ENCODE measurements around the gene EFCAB8. TPM values are rescaled to one million over a fixed set of nuclear protein-coding genes. Genes with fewer than 3 reads are reported as not detected.
A peak's percentile ranks its signal among the peaks of the same experiment; 100 is the strongest.
"Not testable (repeated sequence)": the region's sequence is repeated elsewhere in the genome, so short reads cannot be mapped to it uniquely, and the experiment has no call there.

The EFCAB8 gene
- total RNA-seq, 1 donor = 1.3 TPM

DNA sequence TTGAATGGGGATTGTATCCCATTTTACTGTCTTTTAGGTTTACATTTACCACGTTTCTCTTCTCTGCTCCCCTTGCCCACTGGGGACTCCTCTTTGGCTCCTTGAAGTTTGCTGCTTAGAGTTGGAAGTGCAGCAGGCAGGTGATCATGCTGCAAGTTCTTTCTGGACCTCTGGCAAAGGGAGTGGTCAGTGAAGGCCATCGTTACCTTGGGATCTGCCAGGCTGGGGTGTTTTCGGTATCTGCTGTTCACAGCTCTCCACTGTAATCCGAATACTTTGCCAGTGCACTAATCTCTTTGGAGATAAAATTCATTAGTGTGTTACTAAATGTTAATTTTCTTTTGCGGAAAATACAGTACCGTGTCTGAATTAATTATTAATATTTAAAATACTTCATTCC is 9.1 kb upstream of the EFCAB8 start:
- no peak for DNase-seq (ENCODE audit: low read depth)
- H3K4me3 ChIP-seq (ENCODE audit: low read depth, low read length) = no peak overlapping the region
- TF ChIP-seq, protein P1, sequence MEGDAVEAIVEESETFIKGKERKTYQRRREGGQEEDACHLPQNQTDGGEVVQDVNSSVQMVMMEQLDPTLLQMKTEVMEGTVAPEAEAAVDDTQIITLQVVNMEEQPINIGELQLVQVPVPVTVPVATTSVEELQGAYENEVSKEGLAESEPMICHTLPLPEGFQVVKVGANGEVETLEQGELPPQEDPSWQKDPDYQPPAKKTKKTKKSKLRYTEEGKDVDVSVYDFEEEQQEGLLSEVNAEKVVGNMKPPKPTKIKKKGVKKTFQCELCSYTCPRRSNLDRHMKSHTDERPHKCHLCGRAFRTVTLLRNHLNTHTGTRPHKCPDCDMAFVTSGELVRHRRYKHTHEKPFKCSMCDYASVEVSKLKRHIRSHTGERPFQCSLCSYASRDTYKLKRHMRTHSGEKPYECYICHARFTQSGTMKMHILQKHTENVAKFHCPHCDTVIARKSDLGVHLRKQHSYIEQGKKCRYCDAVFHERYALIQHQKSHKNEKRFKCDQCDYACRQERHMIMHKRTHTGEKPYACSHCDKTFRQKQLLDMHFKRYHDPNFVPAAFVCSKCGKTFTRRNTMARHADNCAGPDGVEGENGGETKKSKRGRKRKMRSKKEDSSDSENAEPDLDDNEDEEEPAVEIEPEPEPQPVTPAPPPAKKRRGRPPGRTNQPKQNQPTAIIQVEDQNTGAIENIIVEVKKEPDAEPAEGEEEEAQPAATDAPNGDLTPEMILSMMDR (IDR thresholded peaks at IDR 0.05; ENCODE audit: insufficient read depth, low read depth, low read length) = no peak

DNA sequence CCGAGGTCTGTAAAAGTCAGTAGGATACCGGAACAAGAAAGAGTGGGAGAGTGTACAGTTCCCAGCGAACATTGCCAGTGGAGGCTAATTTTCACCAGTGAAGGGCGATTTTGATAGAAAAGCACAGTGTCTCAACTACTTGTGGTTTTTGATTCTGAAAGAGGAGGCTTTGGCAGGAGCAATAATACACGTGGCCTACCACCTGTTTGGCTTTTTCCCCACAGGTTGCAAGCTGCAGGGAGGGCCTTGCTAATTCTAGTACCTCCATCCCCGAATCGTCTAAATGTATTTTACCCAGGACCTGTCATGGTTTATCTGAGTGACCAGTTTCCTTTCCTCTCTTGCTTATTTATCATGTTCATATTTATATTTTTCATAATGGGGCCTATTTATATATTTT is 3.3 kb upstream of the EFCAB8 start:
- TF ChIP-seq, protein P1 (IDR thresholded peaks at IDR 0.05; ENCODE audit: insufficient read depth, low read depth, low read length) = no peak
- H3K4me3 ChIP-seq (ENCODE audit: low read depth, low read length) = no peak overlapping the region
- DNase-seq (ENCODE audit: low read depth) = no peak

DNA sequence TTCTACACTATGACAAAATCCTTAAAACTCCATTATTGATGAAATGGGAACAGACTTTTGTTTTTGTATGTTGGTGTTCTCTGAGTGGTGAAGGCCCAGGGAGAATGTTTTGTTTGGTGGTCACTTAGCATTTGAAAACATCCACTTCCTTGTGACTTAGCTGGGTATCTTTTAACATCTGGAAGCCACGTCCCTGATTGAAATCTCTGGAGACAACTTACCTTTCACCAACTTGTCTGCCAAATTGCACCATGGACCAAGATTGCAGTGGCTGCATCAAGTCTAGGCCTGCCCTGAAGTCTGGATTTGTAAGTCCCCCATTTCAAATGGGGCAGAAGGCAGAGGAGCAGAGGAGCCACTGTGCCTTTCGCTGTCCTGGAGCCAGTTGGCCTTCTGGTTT is 534 bp upstream of the EFCAB8 start:
- DNase-seq (ENCODE audit: low read depth) = peak; percentile 42
- H3K4me3 ChIP-seq (ENCODE audit: low read depth, low read length) = no peak overlapping the region
- TF ChIP-seq, protein P1 (IDR thresholded peaks at IDR 0.05; ENCODE audit: insufficient read depth, low read depth, low read length) = no peak

DNA sequence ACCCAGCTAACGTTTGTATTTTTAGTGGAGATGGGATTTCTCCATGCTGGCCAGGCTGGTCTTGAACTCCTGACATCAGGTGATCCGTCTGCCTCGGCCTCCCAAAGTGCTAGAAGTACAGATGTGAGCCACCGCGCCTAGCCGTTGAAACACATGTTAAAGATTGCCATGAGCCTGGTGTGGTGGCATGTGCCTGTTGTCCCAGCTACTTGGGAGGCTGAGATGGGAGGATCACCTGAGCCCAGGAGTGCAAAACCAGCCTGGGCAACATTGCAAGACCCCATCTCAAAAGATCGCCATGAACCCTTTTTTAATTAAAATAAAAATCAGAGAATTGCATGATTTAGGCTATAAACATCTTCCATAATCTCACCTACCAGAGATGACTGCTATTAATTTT is 2.7 kb downstream of the EFCAB8 start:
- DNase-seq (ENCODE audit: low read depth) = no peak
- TF ChIP-seq, protein P1 (IDR thresholded peaks at IDR 0.05; ENCODE audit: insufficient read depth, low read depth, low read length) = no peak

DNA sequence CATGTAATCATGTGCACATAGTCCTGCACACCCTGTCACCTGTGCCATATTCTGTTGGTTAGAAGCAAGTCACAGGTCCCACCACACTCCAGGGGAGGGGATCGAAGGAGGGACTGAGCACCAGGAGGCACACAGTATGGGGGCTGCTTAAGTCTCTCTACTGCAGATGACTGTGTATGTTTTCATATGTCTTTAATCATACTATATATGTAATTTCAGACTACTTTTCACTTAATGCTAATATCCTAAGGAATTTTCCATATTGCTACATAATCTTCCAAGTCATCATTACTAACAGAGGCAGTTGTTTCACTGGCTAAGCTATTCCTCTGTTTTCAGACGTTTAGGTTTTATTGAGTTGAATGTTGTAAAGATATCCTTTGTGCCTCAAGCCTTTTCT is 10.8 kb downstream of the EFCAB8 start:
- H3K4me3 ChIP-seq (ENCODE audit: low read depth, low read length) = no peak overlapping the region
- TF ChIP-seq, protein P1 (IDR thresholded peaks at IDR 0.05; ENCODE audit: insufficient read depth, low read depth, low read length) = no peak

More for the DNA sequence above, 2.7 kb downstream of the EFCAB8 start:
- H3K4me3 ChIP-seq (ENCODE audit: low read depth, low read length) = no peak overlapping the region

DNA sequence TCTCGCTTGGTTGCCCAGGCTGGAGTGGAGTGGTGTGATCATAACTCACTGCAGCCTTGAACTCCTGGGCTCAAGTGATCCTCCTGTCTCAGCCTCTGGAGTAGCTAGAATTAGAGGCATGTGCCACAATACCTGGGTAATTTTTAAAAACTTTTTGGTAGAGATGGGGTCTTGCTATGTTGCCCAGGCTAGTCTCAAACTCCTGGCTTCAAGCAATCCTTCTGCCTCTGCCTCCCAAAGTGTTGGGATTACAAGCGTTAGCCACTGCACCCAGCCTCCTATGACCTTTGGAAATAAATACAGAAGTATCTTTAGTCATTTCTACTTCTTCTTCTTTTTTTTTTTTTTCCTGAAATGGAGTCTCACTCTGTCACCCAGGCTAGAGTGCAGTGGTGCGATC is 11.8 kb downstream of the EFCAB8 start:
- H3K4me3 ChIP-seq (ENCODE audit: low read depth, low read length); DNase-seq (ENCODE audit: low read depth): not testable (repeated sequence)

More for the DNA sequence above, 10.8 kb downstream of the EFCAB8 start:
- no peak for DNase-seq (ENCODE audit: low read depth)

DNA sequence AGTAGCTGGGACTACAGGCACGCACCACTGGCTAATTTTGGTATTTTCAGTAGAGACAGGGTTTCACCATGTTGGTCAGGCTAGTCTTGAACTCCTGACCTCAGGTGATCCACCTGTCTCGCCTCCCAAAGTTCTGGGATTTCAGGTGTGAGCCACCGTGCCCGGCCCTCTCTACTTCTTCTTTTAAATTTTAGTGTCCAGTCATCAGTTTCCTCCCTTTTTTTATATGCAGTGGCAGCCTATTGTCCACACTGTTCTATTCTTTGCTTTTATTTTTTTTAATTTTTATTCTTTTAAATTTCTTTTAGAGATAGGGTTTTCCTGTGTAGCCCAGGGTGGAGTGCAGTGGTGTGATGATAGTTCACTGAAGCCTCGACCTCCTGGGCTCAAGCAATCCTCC is 12.3 kb downstream of the EFCAB8 start:
- no peak overlapping the region for H3K4me3 ChIP-seq (ENCODE audit: low read depth, low read length)
- no peak for DNase-seq (ENCODE audit: low read depth)
- TF ChIP-seq, protein P1 (IDR thresholded peaks at IDR 0.05; ENCODE audit: insufficient read depth, low read depth, low read length) = no peak

All from fibroblast of villous mesenchyme (primary cell).